ENCODE data around the gene UNK.

The UNK gene

GRCh38 chr17:75819678-75820077 lies 35.1 kb downstream of the UNK start:
- Histone ChIP-seq H3K27me3 (ENCODE audit: control insufficient read depth in 2 of 2, insufficient read depth in 2 of 2, low read length in 2 of 2) (no peaks in the 10 kb centered on the region), H3K36me3 (ENCODE audit: control insufficient read depth in 2 of 2, insufficient read depth in 2 of 2, low read length in 2 of 2) (peaks cover 62 to 73% of the 10 kb centered on the region in 2 donors), H3K9me3 (ENCODE audit: control insufficient read depth in 2 of 2, low read length in 2 of 2) (no peaks in the 10 kb centered on the region), H3K4me3 (ENCODE audit: low read length in 2 of 2) (no peak overlapping the region), H3K9ac (ENCODE audit: low read depth in 1 of 2, low read length in 2 of 2) (no peak overlapping the region), H3K27ac (ENCODE audit: low read depth in 2 of 2, low read length in 2 of 2) (no peak overlapping the region), H3K4me1 (ENCODE audit: control insufficient read depth in 2 of 2, insufficient read depth in 2 of 2, low read length in 2 of 2) (peaks cover 0 to 4% of the 10 kb centered on the region in 2 donors)

GRCh38 chr17:75820094-75821080 lies 35.8 kb downstream of the UNK start:
- H3K27ac ChIP-seq (ENCODE audit: low read depth in 2 of 2, low read length in 2 of 2) = no peak overlapping the region
- peaks cover 58 to 68% of the 10 kb centered on the region in 2 donors for H3K36me3 ChIP-seq (ENCODE audit: control insufficient read depth in 2 of 2, insufficient read depth in 2 of 2, low read length in 2 of 2)
- H3K27me3 ChIP-seq (ENCODE audit: control insufficient read depth in 2 of 2, insufficient read depth in 2 of 2, low read length in 2 of 2) = no peaks in the 10 kb centered on the region
- H3K4me1 ChIP-seq (ENCODE audit: control insufficient read depth in 2 of 2, insufficient read depth in 2 of 2, low read length in 2 of 2) = peaks cover 0 to 4% of the 10 kb centered on the region in 2 donors
- no peaks in the 10 kb centered on the region for H3K9me3 ChIP-seq (ENCODE audit: control insufficient read depth in 2 of 2, low read length in 2 of 2)
- no peak overlapping the region for H3K9ac ChIP-seq (ENCODE audit: low read depth in 1 of 2, low read length in 2 of 2)
- H3K4me3 ChIP-seq (ENCODE audit: low read length in 2 of 2) = no peak overlapping the region

- Histone ChIP-seq H3K27ac (ENCODE audit: low read depth in 2 of 2, low read length in 2 of 2) (no peak overlapping the region), H3K9ac (ENCODE audit: low read depth in 1 of 2, low read length in 2 of 2) (no peak overlapping the region), H3K4me1 (ENCODE audit: control insufficient read depth in 2 of 2, insufficient read depth in 2 of 2, low read length in 2 of 2) (peaks cover 0 to 4% of the 10 kb centered on the region in 2 donors), H3K9me3 (ENCODE audit: control insufficient read depth in 2 of 2, low read length in 2 of 2) (no peaks in the 10 kb centered on the region), H3K36me3 (ENCODE audit: control insufficient read depth in 2 of 2, insufficient read depth in 2 of 2, low read length in 2 of 2) (peaks cover 57 to 64% of the 10 kb centered on the region in 2 donors), H3K4me3 (ENCODE audit: low read length in 2 of 2) (no peak overlapping the region), H3K27me3 (ENCODE audit: control insufficient read depth in 2 of 2, insufficient read depth in 2 of 2, low read length in 2 of 2) (no peaks in the 10 kb centered on the region)
Measured at GRCh38 chr17:75821552-75821951, 36.9 kb downstream of the UNK start.

DNA sequence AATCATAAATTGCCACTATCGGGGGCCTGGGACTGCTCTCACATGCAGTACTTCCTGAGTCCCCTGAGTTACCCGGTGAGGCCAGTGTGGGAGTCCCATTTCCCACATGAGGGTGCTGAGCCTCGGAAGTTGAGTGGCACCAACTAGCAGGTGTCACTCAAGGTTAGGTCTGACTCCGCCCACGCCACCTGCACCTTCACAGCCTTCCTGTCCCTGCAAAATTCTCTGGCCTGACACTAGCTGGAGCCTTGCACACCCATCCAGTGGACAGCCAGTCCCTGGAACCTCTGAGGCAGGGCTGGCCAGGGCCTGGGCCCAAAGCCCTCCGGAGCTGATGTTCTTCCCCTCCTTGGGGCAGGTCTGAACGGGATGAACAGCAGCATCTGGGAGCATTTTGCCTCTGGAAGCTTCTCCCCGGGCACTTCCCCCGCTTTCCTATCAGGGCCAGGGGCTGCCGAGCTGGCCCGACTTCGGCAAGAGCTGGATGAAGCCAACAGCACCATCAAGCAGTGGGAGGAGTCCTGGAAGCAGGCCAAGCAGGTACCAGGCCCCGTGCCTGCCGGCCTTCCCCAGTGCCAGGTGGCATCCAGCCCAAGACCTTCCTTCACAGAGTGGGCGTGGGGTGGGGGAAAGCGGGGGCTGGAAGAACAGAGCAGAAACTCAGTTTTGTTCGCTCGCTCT lies 37.7 kb downstream of the UNK start:
- Histone ChIP-seq H3K4me1 (ENCODE audit: control insufficient read depth in 2 of 2, insufficient read depth in 2 of 2, low read length in 2 of 2) (peaks cover 0 to 4% of the 10 kb centered on the region in 2 donors), H3K9ac (ENCODE audit: low read depth in 1 of 2, low read length in 2 of 2) (no peak overlapping the region), H3K4me3 (ENCODE audit: low read length in 2 of 2) (no peak overlapping the region), H3K36me3 (ENCODE audit: control insufficient read depth in 2 of 2, insufficient read depth in 2 of 2, low read length in 2 of 2) (peaks cover 53 to 59% of the 10 kb centered on the region in 2 donors), H3K9me3 (ENCODE audit: control insufficient read depth in 2 of 2, low read length in 2 of 2) (no peaks in the 10 kb centered on the region), H3K27me3 (ENCODE audit: control insufficient read depth in 2 of 2, insufficient read depth in 2 of 2, low read length in 2 of 2) (no peaks in the 10 kb centered on the region), H3K27ac (ENCODE audit: low read depth in 2 of 2, low read length in 2 of 2) (no peak overlapping the region)

DNA sequence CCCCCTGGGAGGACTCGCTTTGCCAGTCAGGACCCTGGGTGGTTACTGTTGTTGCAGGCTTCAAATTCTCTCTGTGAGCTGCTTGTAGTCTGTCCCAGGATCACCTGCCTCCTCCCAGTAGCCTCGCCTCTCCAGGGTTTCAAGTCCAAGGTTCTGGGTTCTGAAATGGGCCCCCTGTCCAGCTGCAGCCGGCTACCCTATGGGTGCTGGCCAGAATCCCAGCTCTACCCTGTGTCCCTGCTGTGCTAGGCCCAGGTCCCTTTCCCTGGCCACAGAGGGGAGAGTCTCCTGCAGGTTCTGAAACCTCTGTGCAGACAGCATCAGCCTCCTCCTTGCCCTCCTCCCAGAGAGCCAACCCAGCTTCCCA lies 38.2 kb downstream of the UNK start:
- peaks cover 48 to 55% of the 10 kb centered on the region in 2 donors for H3K36me3 ChIP-seq (ENCODE audit: control insufficient read depth in 2 of 2, insufficient read depth in 2 of 2, low read length in 2 of 2)
- H3K4me3 ChIP-seq (ENCODE audit: low read length in 2 of 2) = no peak overlapping the region
- no peaks in the 10 kb centered on the region for H3K27me3 ChIP-seq (ENCODE audit: control insufficient read depth in 2 of 2, insufficient read depth in 2 of 2, low read length in 2 of 2)
- H3K4me1 ChIP-seq (ENCODE audit: control insufficient read depth in 2 of 2, insufficient read depth in 2 of 2, low read length in 2 of 2) = peaks cover 0 to 4% of the 10 kb centered on the region in 2 donors
- H3K27ac ChIP-seq (ENCODE audit: low read depth in 2 of 2, low read length in 2 of 2) = no peak overlapping the region
- no peak overlapping the region for H3K9ac ChIP-seq (ENCODE audit: low read depth in 1 of 2, low read length in 2 of 2)
- no peaks in the 10 kb centered on the region for H3K9me3 ChIP-seq (ENCODE audit: control insufficient read depth in 2 of 2, low read length in 2 of 2)

DNA sequence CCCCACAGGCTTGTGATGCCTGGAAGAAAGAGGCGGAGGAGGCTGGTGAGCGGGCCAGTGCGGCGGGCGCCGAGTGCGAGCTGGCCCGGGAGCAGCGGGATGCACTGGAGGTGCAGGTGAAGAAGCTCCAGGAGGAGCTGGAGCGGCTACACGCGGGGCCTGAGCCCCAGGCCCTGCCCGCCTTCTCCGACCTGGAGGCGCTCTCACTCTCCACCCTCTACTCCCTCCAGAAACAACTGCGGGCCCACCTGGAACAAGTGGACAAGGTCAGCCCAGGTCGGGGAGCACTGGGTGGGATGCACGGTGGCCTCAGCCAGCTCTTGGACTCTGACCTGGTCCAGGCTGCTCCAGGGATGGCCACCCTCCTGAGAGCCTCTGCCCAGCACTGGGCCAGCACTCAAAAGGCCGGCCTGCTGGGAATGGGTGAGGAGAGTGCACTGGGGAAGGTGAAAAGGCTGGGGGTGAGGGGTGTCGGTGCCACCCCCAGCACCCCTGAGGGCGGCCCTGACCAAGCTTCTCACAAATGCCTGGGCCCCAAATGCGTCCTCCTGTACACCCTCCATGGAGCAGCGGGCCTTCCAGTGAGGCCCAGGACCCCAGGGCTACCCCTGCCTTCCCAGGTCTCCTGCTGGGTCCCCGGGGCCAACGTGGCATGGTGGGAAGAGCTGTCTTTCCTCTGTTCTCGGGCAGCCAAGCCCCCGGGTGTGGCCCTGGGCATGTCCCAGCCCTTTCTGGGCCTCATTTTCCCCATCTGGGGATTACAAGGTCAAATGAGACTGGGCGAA lies 38.8 kb downstream of the UNK start:
- no peak overlapping the region for H3K9ac ChIP-seq (ENCODE audit: low read depth in 1 of 2, low read length in 2 of 2)
- peaks cover 0 to 4% of the 10 kb centered on the region in 2 donors for H3K4me1 ChIP-seq (ENCODE audit: control insufficient read depth in 2 of 2, insufficient read depth in 2 of 2, low read length in 2 of 2)
- no peaks in the 10 kb centered on the region for H3K9me3 ChIP-seq (ENCODE audit: control insufficient read depth in 2 of 2, low read length in 2 of 2)
- peaks cover 43 to 52% of the 10 kb centered on the region in 2 donors for H3K36me3 ChIP-seq (ENCODE audit: control insufficient read depth in 2 of 2, insufficient read depth in 2 of 2, low read length in 2 of 2)
- H3K27me3 ChIP-seq (ENCODE audit: control insufficient read depth in 2 of 2, insufficient read depth in 2 of 2, low read length in 2 of 2) = no peaks in the 10 kb centered on the region
- no peak overlapping the region for H3K27ac ChIP-seq (ENCODE audit: low read depth in 2 of 2, low read length in 2 of 2)
- no peak overlapping the region for H3K4me3 ChIP-seq (ENCODE audit: low read length in 2 of 2)

DNA sequence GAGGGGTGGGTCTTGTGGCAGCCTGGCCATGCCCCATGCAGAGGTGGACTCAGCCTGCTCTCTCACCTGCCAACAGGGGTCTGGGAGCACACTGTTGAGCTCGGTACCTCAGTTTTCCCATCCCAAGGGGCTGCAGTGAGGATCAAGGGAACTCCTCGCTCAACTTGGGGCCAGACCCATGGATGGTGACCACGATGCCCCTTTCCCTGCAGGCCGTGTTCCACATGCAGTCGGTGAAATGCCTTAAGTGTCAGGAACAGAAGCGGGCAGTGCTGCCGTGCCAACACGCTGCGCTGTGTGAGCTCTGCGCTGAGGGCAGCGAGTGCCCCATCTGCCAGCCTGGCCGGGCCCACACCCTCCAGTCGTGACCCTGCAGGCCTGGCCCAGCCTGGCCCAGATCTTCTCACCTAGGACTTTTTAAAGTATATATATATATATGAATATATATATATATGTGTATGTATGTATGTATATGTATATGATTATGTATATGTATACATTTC lies 39.5 kb downstream of the UNK start:
- H3K9ac ChIP-seq (ENCODE audit: low read depth in 1 of 2, low read length in 2 of 2) = no peak overlapping the region
- peaks cover 38 to 49% of the 10 kb centered on the region in 2 donors for H3K36me3 ChIP-seq (ENCODE audit: control insufficient read depth in 2 of 2, insufficient read depth in 2 of 2, low read length in 2 of 2)
- H3K4me1 ChIP-seq (ENCODE audit: control insufficient read depth in 2 of 2, insufficient read depth in 2 of 2, low read length in 2 of 2) = peaks cover 0 to 4% of the 10 kb centered on the region in 2 donors
- H3K27ac ChIP-seq (ENCODE audit: low read depth in 2 of 2, low read length in 2 of 2) = no peak overlapping the region
- no peaks in the 10 kb centered on the region for H3K9me3 ChIP-seq (ENCODE audit: control insufficient read depth in 2 of 2, low read length in 2 of 2)
- H3K4me3 ChIP-seq (ENCODE audit: low read length in 2 of 2) = no peak overlapping the region
- H3K27me3 ChIP-seq (ENCODE audit: control insufficient read depth in 2 of 2, insufficient read depth in 2 of 2, low read length in 2 of 2) = no peaks in the 10 kb centered on the region

DNA sequence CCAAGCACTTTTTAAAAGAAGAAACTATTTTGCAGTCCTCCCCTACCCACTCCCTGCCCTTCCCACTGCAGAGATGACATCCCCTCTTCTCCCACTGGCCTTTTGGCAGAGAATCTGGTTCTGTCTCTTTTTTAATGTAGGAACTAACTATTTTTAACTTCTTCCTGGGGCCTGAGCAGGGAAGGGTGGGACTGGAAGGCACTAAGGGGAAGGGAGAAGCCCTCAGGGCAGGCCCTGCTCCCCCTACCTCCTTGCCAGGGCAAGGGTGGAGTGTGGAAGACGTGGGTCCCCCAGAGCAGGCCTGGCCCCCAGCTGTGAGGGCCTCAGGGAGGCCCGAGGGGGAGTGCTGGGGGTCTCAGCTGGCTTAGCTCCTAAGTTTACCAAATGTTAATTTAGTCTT lies 40.1 kb downstream of the UNK start:
- H3K27ac ChIP-seq (ENCODE audit: low read depth in 2 of 2, low read length in 2 of 2) = no peak overlapping the region
- no peak overlapping the region for H3K4me3 ChIP-seq (ENCODE audit: low read length in 2 of 2)
- no peaks in the 10 kb centered on the region for H3K27me3 ChIP-seq (ENCODE audit: control insufficient read depth in 2 of 2, insufficient read depth in 2 of 2, low read length in 2 of 2)
- no peaks in the 10 kb centered on the region for H3K9me3 ChIP-seq (ENCODE audit: control insufficient read depth in 2 of 2, low read length in 2 of 2)
- peaks cover 33 to 44% of the 10 kb centered on the region in 2 donors for H3K36me3 ChIP-seq (ENCODE audit: control insufficient read depth in 2 of 2, insufficient read depth in 2 of 2, low read length in 2 of 2)
- peaks cover 0 to 4% of the 10 kb centered on the region in 2 donors for H3K4me1 ChIP-seq (ENCODE audit: control insufficient read depth in 2 of 2, insufficient read depth in 2 of 2, low read length in 2 of 2)
- H3K9ac ChIP-seq (ENCODE audit: low read depth in 1 of 2, low read length in 2 of 2) = no peak overlapping the region

DNA sequence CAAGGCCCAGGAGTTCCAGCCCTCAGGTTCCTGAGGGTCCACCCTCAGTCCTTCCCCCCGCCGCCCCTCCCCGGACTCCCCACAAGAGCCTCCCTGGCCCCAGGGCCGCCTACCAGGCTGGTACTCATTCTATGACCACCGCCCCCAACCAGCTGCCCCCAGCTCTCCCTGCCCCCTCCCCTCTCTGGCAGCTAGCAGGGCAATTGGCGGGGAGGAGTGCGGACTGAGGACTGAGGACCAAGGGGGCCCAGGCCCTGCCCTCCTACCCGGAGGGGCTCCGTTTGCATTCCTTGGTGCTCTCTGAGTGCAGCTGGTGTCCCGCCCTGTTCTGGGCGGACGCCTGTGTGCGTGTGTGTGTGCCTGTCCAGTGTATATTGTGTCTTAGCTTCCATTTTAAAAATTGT lies 40.5 kb downstream of the UNK start:
- no peaks in the 10 kb centered on the region for H3K27me3 ChIP-seq (ENCODE audit: control insufficient read depth in 2 of 2, insufficient read depth in 2 of 2, low read length in 2 of 2)
- no peak overlapping the region for H3K27ac ChIP-seq (ENCODE audit: low read depth in 2 of 2, low read length in 2 of 2)
- H3K9me3 ChIP-seq (ENCODE audit: control insufficient read depth in 2 of 2, low read length in 2 of 2) = no peaks in the 10 kb centered on the region
- H3K9ac ChIP-seq (ENCODE audit: low read depth in 1 of 2, low read length in 2 of 2) = no peak overlapping the region
- peaks cover under 1 to 5% of the 10 kb centered on the region in 2 donors for H3K4me1 ChIP-seq (ENCODE audit: control insufficient read depth in 2 of 2, insufficient read depth in 2 of 2, low read length in 2 of 2)
- H3K36me3 ChIP-seq (ENCODE audit: control insufficient read depth in 2 of 2, insufficient read depth in 2 of 2, low read length in 2 of 2) = peaks cover 28 to 43% of the 10 kb centered on the region in 2 donors
- no peak overlapping the region for H3K4me3 ChIP-seq (ENCODE audit: low read length in 2 of 2)
